Measurements from ENCODE around the gene ST6GALNAC5. TPM values are rescaled to one million over a fixed set of nuclear protein-coding genes. Genes with fewer than 3 reads are reported as not detected.
A peak's percentile ranks its signal among the peaks of the same experiment; 100 is the strongest.

The ST6GALNAC5 gene
- total RNA-seq, 1 donor from 2014 or later, result 9.5 TPM

GRCh38 chr1:76933847-76934815 is 66.9 kb downstream of the ST6GALNAC5 start:
- Mint-ChIP-seq H3K4me3 (ENCODE audit: low read depth) (peak overlapping the region; percentile 4), H3K27me3 (no peaks in the 10 kb centered on the region), H3K9me3 (ENCODE audit: low read depth) (no peaks in the 10 kb centered on the region), H3K36me3 (ENCODE audit: insufficient read depth) (no peaks in the 10 kb centered on the region), H3K27ac (peak overlapping the region; percentile 93), H3K4me1 (ENCODE audit: low read depth) (peaks cover 19% of the 10 kb centered on the region)
- no peak for TF ChIP-seq CTCF (IDR thresholded peaks at IDR 0.05; ENCODE audit: unreplicated experiment)
- no peak for DNase-seq (ENCODE audit: low spot score, unreplicated experiment)

DNA sequence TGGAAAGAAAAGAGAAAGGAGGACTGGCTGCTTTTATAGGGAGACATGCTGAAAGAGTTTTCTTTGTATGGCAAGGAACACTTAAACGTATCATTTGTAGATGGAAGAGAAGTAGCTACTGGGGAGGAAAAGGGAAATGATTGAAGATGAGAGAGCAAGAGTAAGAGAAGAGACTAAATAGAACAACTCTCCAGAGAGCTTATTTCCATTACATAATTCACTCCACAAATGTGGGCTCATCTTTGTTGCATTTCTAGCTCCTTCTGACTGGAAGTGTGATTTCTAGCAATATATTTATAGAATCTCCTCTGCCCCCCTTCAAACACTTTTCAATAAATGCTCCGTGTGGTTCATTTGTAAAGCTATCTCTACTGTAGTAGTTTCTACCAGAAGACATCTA is 71.0 kb downstream of the ST6GALNAC5 start:
- Mint-ChIP-seq H3K4me3 (ENCODE audit: low read depth) (no peak overlapping the region), H3K4me1 (ENCODE audit: low read depth) (peaks cover 17% of the 10 kb centered on the region), H3K36me3 (ENCODE audit: insufficient read depth) (no peaks in the 10 kb centered on the region), H3K9me3 (ENCODE audit: low read depth) (no peaks in the 10 kb centered on the region), H3K27me3 (no peaks in the 10 kb centered on the region), H3K27ac (no peak overlapping the region)
- no peak for DNase-seq (ENCODE audit: low spot score, unreplicated experiment)
- TF ChIP-seq CTCF (IDR thresholded peaks at IDR 0.05; ENCODE audit: unreplicated experiment), result no peak

DNA sequence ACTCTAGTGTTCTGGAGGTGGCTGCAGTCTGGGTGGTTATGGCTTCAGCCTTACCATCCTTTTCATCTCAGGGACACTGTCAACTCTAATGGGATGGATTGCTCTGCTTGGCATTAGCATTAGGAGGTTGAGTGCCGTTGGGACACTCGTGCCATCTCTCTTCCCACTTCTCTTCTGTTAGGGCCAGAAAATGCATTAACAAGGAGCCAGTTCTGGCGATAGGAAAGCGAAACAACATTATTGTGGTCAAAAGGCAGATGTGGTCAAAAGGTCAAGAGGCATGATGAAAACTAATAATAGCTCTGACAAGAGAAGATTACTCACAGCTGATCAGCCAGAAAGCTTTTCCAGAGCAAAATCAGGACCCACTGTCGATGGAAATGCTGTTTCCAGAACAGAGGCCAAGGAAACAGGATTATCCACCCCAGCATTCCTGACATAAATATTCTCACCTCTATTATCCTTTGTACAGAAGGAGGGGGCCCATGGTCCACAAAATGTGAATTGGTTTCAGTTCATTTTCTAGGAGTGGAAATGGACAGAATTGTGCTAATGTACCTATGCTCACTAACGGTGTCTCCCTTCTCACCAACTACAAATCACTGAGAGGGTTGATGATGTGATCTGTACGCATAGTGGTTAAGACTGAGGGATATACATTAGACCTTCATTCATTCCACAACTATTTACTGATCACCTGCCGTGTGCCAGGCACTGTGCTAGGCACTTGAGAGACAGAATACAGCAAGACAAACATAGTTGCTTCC is 72.0 kb downstream of the ST6GALNAC5 start:
- H3K27ac Mint-ChIP-seq, result no peak overlapping the region

GRCh38 chr1:76939817-76940216 is 72.5 kb downstream of the ST6GALNAC5 start:
- H3K9me3 Mint-ChIP-seq (ENCODE audit: low read depth), result no peaks in the 10 kb centered on the region
- DNase-seq (ENCODE audit: low spot score, unreplicated experiment), result no peak
- no peak overlapping the region for H3K4me3 Mint-ChIP-seq (ENCODE audit: low read depth)
- H3K36me3 Mint-ChIP-seq (ENCODE audit: insufficient read depth), result no peaks in the 10 kb centered on the region
- no peak overlapping the region for H3K27ac Mint-ChIP-seq
- peaks cover 10% of the 10 kb centered on the region for H3K4me1 Mint-ChIP-seq (ENCODE audit: low read depth)
- TF ChIP-seq CTCF (IDR thresholded peaks at IDR 0.05; ENCODE audit: unreplicated experiment), result no peak
- no peaks in the 10 kb centered on the region for H3K27me3 Mint-ChIP-seq

More for the DNA sequence above, 72.0 kb downstream of the ST6GALNAC5 start:
- H3K4me3 Mint-ChIP-seq (ENCODE audit: low read depth), result no peak overlapping the region
- DNase-seq (ENCODE audit: low spot score, unreplicated experiment), result no peak
- no peaks in the 10 kb centered on the region for H3K9me3 Mint-ChIP-seq (ENCODE audit: low read depth)
- no peaks in the 10 kb centered on the region for H3K36me3 Mint-ChIP-seq (ENCODE audit: insufficient read depth)
- H3K27me3 Mint-ChIP-seq, result no peaks in the 10 kb centered on the region
- H3K4me1 Mint-ChIP-seq (ENCODE audit: low read depth), result peaks cover 11% of the 10 kb centered on the region
- no peak for TF ChIP-seq CTCF (IDR thresholded peaks at IDR 0.05; ENCODE audit: unreplicated experiment)

DNA sequence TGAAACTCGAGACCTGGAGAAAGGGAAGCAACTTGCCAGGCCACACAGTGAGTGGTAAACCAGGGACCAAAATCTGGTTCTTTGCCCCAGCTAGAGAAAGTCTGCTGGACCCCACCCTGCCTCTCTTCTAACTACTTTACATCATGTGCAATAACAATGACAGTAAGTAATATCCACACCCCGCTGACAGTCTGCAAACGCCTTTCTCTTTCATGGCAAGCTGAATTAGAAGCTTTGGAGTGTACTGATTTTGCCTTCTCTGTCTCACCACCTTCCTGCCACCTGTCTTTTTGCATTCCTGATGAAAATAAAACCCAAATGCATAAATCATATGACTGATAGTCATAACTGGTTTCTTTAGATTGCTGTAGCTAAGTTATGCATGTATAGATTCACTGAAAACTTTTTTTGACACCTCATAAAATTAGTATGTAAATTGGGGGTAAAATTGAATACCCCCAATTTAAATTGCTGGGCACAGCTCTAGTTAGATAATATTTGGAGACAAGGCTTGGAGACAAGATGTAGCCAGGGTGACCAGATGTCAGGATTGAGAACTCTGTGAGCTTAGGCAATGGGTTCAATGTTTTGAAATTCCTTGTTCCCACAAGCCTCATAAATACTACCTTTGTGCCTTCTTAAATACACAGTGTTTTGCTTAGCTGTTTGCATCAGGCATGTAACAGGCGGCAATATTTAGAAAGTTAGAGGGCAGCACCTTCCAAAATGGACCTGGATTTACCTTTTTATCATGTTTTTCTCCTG is 73.5 kb downstream of the ST6GALNAC5 start:
- Mint-ChIP-seq H3K36me3 (ENCODE audit: insufficient read depth) (no peaks in the 10 kb centered on the region), H3K4me1 (ENCODE audit: low read depth) (peaks cover 12% of the 10 kb centered on the region), H3K27me3 (no peaks in the 10 kb centered on the region), H3K9me3 (ENCODE audit: low read depth) (no peaks in the 10 kb centered on the region), H3K27ac (no peak overlapping the region), H3K4me3 (ENCODE audit: low read depth) (no peak overlapping the region)
- no peak for DNase-seq (ENCODE audit: low spot score, unreplicated experiment)
- no peak for TF ChIP-seq CTCF (IDR thresholded peaks at IDR 0.05; ENCODE audit: unreplicated experiment)

All from progenitor cell of endocrine pancreas (in vitro differentiated cells).